Astrocyte (in vitro differentiated cells and primary cell): Measurements from ENCODE around the gene CFAP157.

Experiments used
- CTCF ChIP-seq: IDR thresholded peaks from 2 replicates; pipeline ENCODE4 v1.5.1; 2011; ENCODE audit warnings: low read depth, mild to moderate bottlenecking, inconsistent platforms, low read length, moderate library complexity; ENCODE audit not compliant: insufficient read depth
- EZH2 ChIP-seq: IDR thresholded peaks from 2 replicates; pipeline ENCODE4 v1.6.1; 2012; ENCODE audit warnings: mild to moderate bottlenecking, low read length, inconsistent platforms; ENCODE audit not compliant: insufficient read depth

DNA sequence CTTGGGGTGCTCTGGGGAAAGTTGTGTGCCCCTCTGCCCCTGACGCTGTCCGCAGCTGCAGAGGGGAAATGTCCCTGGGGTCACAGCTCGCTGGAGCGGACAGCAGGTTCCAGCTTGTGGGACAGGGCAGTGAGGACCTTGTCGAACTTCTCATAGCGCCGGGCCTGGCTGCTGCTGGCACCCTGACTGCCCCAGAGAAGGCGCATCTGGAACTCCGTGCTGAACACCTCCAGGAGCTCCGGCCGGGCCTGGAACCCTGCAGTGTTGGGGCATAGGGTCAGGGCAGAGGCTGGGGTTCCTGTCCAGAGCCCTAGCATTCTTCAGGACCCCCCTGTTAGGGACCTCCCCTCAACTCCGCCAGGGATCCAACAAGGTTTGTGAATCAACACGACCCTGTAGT is 31.9 kb downstream of the CFAP157 start:
- TF ChIP-seq CTCF (no peak), EZH2 (no peak)
